ENCODE measurements around the gene CHST11.
"Not testable (repeated sequence)": the region's sequence is repeated elsewhere in the genome, so short reads cannot be mapped to it uniquely, and the experiment has no call there.

Gene CHST11

DNA sequence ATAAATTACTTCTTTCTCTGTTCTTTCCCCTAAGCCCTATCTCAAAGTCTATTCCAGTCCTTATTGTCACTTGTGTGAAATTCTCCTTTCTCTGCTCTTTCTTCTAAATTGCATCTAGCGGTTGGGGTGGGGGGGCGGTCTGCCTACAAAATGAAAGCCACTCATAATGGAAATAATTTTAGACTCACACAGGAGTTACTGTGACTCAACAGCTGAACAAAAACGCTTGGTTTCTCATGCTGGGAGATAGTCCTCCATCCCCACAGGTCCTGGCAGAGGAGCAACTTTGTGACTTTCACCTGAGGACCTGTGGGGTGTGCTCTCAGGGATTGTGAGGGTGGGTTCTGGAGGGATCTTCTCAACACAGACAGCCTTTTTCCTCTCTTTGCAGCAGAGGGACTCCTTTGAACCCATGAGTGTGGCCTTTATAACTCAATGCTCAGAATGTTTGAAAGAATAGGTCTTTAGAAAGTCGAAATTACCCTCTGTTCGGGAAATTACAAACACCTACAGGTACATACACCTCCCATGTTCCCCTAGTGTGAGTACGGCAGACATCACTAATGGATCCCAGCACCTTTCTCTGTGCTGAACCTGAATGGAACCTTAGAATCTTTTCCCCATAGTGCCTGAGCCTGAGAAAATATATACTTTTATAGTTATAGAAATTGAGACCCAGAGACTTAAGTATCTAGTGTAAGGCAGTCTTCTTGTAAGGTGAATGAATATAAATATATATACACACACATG, 109.7 kb downstream of the CHST11 start:
- H3K4me3 ChIP-seq (ENCODE audit: low read depth, low read length) = no peak overlapping the region
- peaks cover 15% of the 10 kb centered on the region; the same call in 1 of the 2 replicates for H3K9me3 ChIP-seq (ENCODE audit: control insufficient read depth, insufficient read depth, low read depth, low read length)
- no peak overlapping the region for H3K27ac ChIP-seq (ENCODE audit: low read depth, low read length)
- no peaks in the 10 kb centered on the region for H3K36me3 ChIP-seq (ENCODE audit: control insufficient read depth, insufficient read depth, low read length)
- no peaks in the 10 kb centered on the region for H3K27me3 ChIP-seq (ENCODE audit: control insufficient read depth, insufficient read depth, low read length)
- H3K9ac ChIP-seq (ENCODE audit: low read length) = no peak overlapping the region
- no peaks in the 10 kb centered on the region for H3K4me1 ChIP-seq (ENCODE audit: control insufficient read depth, insufficient read depth, low read length)

DNA sequence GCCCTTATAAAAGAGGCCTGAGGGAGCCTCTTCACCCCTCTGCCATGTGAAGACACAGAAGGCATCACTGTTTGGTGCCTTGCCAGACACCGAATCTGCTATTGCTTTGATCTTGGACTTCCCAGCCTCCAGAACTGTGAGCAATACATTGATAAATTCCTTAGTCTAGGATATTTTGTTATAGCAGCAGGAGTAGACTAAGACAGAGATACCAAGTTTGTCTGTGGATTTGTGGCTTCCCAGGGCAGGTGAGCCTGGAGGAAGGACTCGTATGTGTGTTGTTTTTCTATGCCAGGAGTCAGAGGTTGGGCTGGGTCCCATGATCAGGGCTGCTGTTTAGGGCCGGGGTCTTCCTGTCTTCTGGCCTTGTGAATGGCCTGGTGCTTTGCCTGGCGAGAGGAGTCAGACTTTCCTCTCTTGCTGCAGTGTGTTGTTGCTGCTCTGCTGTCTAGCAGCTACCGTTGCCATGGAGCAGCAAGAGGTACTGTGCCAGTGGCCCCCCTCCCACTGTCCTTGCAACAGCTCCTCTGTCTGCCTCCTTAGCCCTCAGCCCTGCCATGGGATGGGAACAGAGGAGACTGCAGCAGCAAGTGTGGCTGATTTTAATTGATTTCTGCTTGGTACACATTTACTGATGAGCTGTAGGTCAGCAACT, 111.2 kb downstream of the CHST11 start:
- no peak overlapping the region for H3K9ac ChIP-seq (ENCODE audit: low read length)
- H3K4me1 ChIP-seq (ENCODE audit: control insufficient read depth, insufficient read depth, low read length) = no peaks in the 10 kb centered on the region
- no peak overlapping the region for H3K4me3 ChIP-seq (ENCODE audit: low read depth, low read length)
- no peak overlapping the region for H3K27ac ChIP-seq (ENCODE audit: low read depth, low read length)
- no peaks in the 10 kb centered on the region for H3K36me3 ChIP-seq (ENCODE audit: control insufficient read depth, insufficient read depth, low read length)
- peaks cover 15% of the 10 kb centered on the region; the same call in 1 of the 2 replicates for H3K9me3 ChIP-seq (ENCODE audit: control insufficient read depth, insufficient read depth, low read depth, low read length)
- H3K27me3 ChIP-seq (ENCODE audit: control insufficient read depth, insufficient read depth, low read length) = no peaks in the 10 kb centered on the region

DNA sequence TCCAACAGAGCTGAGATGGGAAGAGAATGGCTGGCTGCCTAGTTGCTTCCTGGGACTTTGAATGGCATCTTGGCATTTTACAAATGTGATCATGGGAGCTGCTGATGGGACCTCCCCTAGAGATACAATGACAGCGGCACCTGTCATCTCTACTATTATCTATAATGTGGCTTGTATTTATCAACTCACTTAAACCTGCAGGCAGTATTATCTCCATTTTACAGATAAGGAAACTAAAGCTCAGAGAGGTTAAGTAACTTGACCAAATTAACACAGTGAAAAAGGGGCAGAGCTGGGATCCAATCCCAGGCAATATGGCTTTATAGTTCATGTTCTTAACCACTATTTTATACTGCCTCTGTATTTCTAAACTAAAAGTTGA, 111.7 kb downstream of the CHST11 start:
- Histone ChIP-seq H3K9ac (ENCODE audit: low read length) (no peak overlapping the region), H3K4me1 (ENCODE audit: control insufficient read depth, insufficient read depth, low read length) (no peaks in the 10 kb centered on the region), H3K4me3 (ENCODE audit: low read depth, low read length) (no peak overlapping the region), H3K27ac (ENCODE audit: low read depth, low read length) (no peak overlapping the region), H3K27me3 (ENCODE audit: control insufficient read depth, insufficient read depth, low read length) (no peaks in the 10 kb centered on the region), H3K9me3 (ENCODE audit: control insufficient read depth, insufficient read depth, low read depth, low read length) (peaks cover 15% of the 10 kb centered on the region; the same call in 1 of the 2 replicates), H3K36me3 (ENCODE audit: control insufficient read depth, insufficient read depth, low read length) (no peaks in the 10 kb centered on the region)

DNA sequence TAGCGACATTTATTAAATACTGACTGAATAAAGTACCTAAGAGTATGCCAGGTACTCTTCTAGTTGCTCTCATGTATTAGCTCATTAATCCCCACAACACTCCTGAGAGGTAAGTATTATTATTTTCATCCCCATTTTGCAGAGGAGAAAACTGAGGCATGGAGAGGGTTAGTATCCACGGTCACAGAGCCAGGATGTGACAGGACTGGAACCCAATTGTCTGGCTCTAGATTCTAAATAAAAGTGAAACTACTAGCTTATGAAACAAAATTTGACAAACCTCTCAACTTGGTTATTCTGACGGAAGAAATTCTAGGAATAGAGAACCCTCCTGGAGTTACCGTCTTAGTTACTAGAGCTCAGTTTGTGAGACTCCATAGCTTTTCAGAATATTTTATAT, 112.2 kb downstream of the CHST11 start:
- no peak overlapping the region for H3K4me3 ChIP-seq (ENCODE audit: low read depth, low read length)
- H3K9ac ChIP-seq (ENCODE audit: low read length) = no peak overlapping the region
- peaks cover 15% of the 10 kb centered on the region; the same call in 1 of the 2 replicates for H3K9me3 ChIP-seq (ENCODE audit: control insufficient read depth, insufficient read depth, low read depth, low read length)
- no peaks in the 10 kb centered on the region for H3K27me3 ChIP-seq (ENCODE audit: control insufficient read depth, insufficient read depth, low read length)
- H3K27ac ChIP-seq (ENCODE audit: low read depth, low read length) = no peak overlapping the region
- H3K4me1 ChIP-seq (ENCODE audit: control insufficient read depth, insufficient read depth, low read length) = no peaks in the 10 kb centered on the region
- H3K36me3 ChIP-seq (ENCODE audit: control insufficient read depth, insufficient read depth, low read length) = no peaks in the 10 kb centered on the region

DNA sequence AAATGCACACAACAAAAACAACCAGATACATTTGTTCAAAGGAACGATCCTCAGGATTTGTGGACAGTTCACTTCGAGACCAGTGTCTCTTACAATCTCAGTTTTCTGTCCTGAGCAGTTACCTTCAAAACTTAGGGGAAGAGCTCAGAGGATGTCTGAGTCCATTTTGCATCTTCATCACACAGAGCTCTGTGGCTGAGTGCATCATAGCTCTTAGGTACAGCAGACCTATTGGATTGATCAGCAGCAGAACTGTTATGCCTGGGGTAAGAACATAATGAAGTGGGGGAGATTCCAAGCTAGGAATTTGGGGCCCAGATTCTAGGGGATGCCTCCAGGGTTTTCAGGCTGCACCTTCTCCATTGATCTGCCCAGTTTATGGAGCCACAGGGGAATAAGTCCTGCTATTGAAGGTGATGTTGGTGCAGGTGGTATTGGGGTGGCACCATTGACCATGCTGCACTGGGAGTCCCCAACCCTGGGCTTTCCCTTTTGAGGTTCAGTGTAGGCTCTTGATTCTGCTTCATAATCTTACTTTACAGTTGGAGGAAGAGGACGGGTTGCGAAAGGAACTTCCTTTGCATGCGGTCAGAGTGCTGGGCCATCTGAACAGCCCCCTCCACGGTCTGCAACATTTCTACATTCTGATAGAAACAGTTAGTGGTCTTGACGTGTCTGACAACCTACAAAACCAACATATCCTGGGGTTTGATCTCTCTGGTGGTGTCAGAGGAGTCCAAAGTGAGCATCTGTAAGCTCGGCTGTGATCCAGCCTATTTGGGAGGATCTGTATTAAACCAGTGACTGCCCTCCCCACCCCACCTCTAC, 112.8 kb downstream of the CHST11 start:
- peaks cover 9% of the 10 kb centered on the region; the same call in 1 of the 2 replicates for H3K9me3 ChIP-seq (ENCODE audit: control insufficient read depth, insufficient read depth, low read depth, low read length)
- H3K27ac ChIP-seq (ENCODE audit: low read depth, low read length) = no peak overlapping the region
- no peak overlapping the region for H3K9ac ChIP-seq (ENCODE audit: low read length)
- no peak overlapping the region for H3K4me3 ChIP-seq (ENCODE audit: low read depth, low read length)
- no peaks in the 10 kb centered on the region for H3K4me1 ChIP-seq (ENCODE audit: control insufficient read depth, insufficient read depth, low read length)
- no peaks in the 10 kb centered on the region for H3K36me3 ChIP-seq (ENCODE audit: control insufficient read depth, insufficient read depth, low read length)
- H3K27me3 ChIP-seq (ENCODE audit: control insufficient read depth, insufficient read depth, low read length) = no peaks in the 10 kb centered on the region

DNA sequence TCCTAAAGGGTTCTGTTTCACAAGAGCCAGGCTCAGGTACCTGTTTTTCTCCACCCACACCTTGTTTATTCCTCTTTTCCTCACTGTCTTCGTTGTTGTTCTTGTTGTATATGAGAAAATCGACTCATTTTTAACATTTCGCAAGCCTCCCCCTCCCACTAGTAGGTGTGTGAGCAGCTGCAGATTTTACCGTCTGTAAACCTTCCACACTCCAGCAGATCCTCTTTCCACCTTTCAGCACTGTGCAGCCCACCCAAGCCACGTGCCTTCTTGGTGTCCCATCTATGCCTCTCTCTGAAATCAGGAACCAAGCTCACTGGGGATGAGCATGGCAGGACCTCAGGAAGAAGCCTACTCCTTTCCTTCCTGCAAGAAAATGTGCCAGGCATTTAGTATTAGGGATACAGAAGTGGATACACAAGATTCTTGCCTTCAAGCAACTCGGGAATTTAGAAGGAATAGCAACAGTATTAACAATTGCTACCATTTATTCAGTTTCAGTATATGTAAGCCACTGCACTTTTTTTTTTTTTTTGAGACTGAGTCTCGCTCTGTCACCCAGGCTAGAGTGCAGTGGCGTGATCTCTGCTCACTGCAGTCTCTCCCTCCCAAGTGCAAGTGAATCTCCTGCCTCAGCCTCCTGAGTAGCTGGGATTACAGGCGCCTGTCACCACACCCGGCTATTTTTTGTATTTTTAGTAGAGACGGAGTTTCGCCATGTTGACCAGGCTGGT, 113.6 kb downstream of the CHST11 start:
- peaks cover 8% of the 10 kb centered on the region; the same call in 1 of the 2 replicates for H3K9me3 ChIP-seq (ENCODE audit: control insufficient read depth, insufficient read depth, low read depth, low read length)
- no peak overlapping the region for H3K27ac ChIP-seq (ENCODE audit: low read depth, low read length)
- no peak overlapping the region for H3K4me3 ChIP-seq (ENCODE audit: low read depth, low read length)
- H3K27me3 ChIP-seq (ENCODE audit: control insufficient read depth, insufficient read depth, low read length) = no peaks in the 10 kb centered on the region
- no peak overlapping the region for H3K9ac ChIP-seq (ENCODE audit: low read length)
- H3K36me3 ChIP-seq (ENCODE audit: control insufficient read depth, insufficient read depth, low read length) = no peaks in the 10 kb centered on the region
- no peaks in the 10 kb centered on the region for H3K4me1 ChIP-seq (ENCODE audit: control insufficient read depth, insufficient read depth, low read length)

DNA sequence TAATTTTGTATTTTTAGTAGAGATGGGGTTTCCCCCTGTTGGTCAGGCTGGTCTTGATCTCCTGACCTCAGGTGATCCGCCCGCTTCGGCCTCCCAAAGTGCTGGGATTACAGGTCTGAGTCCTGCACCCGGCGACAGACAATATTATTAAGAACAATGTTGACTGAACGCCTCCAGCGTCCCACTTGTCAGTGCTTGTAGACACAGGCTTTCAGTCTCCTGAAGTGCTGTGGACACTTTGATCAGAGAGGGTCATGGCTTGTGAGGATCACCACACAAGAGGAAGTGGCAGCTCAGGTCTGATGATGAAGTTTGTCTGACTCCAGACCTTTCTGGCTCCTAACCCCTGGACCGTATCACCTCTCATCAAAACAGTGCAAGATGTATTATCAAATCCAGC, 114.6 kb downstream of the CHST11 start:
- Histone ChIP-seq H3K27ac (ENCODE audit: low read depth, low read length) (no peak overlapping the region), H3K4me3 (ENCODE audit: low read depth, low read length) (no peak overlapping the region), H3K9ac (ENCODE audit: low read length) (no peak overlapping the region), H3K4me1 (ENCODE audit: control insufficient read depth, insufficient read depth, low read length) (no peaks in the 10 kb centered on the region), H3K9me3 (ENCODE audit: control insufficient read depth, insufficient read depth, low read depth, low read length) (peaks cover 8% of the 10 kb centered on the region; the same call in 1 of the 2 replicates), H3K27me3 (ENCODE audit: control insufficient read depth, insufficient read depth, low read length) (no peaks in the 10 kb centered on the region), H3K36me3 (ENCODE audit: control insufficient read depth, insufficient read depth, low read length) (no peaks in the 10 kb centered on the region)

DNA sequence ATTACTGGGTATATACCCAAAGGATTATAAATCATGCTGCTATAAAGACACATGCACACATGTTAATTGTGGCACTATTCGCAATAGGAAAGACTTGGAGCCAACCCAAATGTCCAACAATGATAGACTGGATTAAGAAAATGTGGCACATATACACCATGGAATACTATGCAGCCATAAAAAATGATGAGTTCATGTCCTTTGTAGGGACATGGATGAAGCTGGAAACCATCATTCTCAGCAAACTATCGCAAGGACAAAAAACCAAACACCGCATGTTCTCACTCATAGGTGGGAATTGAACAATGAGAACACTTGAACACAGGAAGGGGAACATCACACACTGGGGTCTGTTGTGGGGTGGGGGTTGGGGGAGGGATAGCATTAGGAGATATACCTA, 117.6 kb downstream of the CHST11 start:
- not testable (repeated sequence) for H3K36me3 ChIP-seq (ENCODE audit: control insufficient read depth, insufficient read depth, low read length); H3K9me3 ChIP-seq (ENCODE audit: control insufficient read depth, insufficient read depth, low read depth, low read length); H3K9ac ChIP-seq (ENCODE audit: low read length); H3K4me3 ChIP-seq (ENCODE audit: low read depth, low read length); H3K27ac ChIP-seq (ENCODE audit: low read depth, low read length); H3K27me3 ChIP-seq (ENCODE audit: control insufficient read depth, insufficient read depth, low read length)
- peaks cover 17% of the 10 kb centered on the region; the same call in 1 of the 2 replicates for H3K4me1 ChIP-seq (ENCODE audit: control insufficient read depth, insufficient read depth, low read length)

DNA sequence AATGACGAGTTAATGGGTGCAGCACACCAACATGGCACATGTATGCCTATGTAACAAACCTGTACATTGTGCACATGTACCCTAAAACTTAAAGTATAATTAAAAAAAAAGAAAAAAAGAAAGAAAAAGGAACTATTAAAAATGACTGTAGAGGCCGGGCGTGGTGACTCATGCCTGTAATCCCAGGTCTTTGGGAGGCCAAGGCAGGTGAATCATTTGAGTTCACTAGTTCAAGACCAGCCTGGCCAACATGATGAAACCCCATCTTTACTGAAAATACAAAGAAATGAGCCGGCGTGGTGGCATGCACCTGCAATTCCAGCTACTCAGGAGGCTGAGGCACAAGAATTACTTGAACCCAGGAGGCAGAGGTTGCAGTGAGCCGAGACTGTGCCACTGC, 118.0 kb downstream of the CHST11 start:
- H3K36me3 ChIP-seq (ENCODE audit: control insufficient read depth, insufficient read depth, low read length); H3K27ac ChIP-seq (ENCODE audit: low read depth, low read length); H3K27me3 ChIP-seq (ENCODE audit: control insufficient read depth, insufficient read depth, low read length); H3K9me3 ChIP-seq (ENCODE audit: control insufficient read depth, insufficient read depth, low read depth, low read length); H3K4me3 ChIP-seq (ENCODE audit: low read depth, low read length); H3K9ac ChIP-seq (ENCODE audit: low read length): not testable (repeated sequence)
- peaks cover 17% of the 10 kb centered on the region; the same call in 1 of the 2 replicates for H3K4me1 ChIP-seq (ENCODE audit: control insufficient read depth, insufficient read depth, low read length)

DNA sequence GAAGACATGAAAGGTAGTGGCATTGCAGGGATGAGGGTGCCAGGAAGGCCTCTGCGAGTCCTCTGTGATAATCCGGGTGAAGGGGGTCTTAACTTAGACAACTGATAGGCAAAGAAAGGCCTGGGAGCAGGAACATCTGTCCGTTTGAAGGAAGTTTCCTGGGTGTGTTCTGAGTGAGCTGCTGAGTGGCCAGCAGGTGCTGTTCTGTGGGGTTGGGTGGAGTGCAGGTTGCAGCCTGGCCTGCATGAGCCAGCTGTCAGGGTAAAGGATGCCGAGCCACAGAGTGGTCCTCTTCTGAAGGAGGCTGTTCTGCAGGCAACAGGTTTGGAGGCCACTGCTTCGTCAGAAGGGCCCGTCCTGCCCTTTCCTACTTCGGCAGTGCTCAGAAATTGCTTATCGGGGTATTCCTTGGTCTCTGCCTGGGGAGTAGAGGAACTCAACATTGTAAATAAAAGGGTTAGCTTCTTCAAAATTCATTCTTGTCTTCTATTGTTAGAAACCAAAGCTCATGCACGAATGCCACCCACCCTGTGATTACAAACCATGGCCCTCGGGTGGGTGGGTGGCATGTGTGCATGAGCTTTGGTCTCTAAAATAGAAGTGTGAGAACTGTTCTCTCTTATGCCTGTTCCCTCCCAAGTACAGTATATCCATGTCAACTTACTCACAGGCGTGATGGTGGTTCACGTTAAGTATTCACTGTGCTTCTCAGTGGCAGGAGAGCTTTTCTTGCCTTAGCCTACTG, 118.9 kb downstream of the CHST11 start:
- H3K4me3 ChIP-seq (ENCODE audit: low read depth, low read length) = no peak overlapping the region
- no peaks in the 10 kb centered on the region for H3K36me3 ChIP-seq (ENCODE audit: control insufficient read depth, insufficient read depth, low read length)
- H3K9me3 ChIP-seq (ENCODE audit: control insufficient read depth, insufficient read depth, low read depth, low read length) = no peaks in the 10 kb centered on the region
- no peak overlapping the region for H3K27ac ChIP-seq (ENCODE audit: low read depth, low read length)
- H3K9ac ChIP-seq (ENCODE audit: low read length) = no peak overlapping the region
- peaks cover 17% of the 10 kb centered on the region; the same call in 1 of the 2 replicates for H3K4me1 ChIP-seq (ENCODE audit: control insufficient read depth, insufficient read depth, low read length)
- no peaks in the 10 kb centered on the region for H3K27me3 ChIP-seq (ENCODE audit: control insufficient read depth, insufficient read depth, low read length)

Measured in HUES6 (cell line).